Panc1 (cell line): ENCODE results near the gene TBKBP1.

Experiments used
- POLR2AphosphoS5 ChIP-seq: IDR thresholded peaks from 2 replicates; pipeline ENCODE4 v1.6.1; 2012; ENCODE audit warnings: mild to moderate bottlenecking, low read depth, low read length, moderate library complexity
- TCF7L2 ChIP-seq: IDR thresholded peaks from 2 replicates; pipeline ENCODE4 v1.6.1; 2011; ENCODE audit warnings: mild to moderate bottlenecking, low read depth, low read length, inconsistent platforms
- TF ChIP-seq, protein P1 (sequence below): fragments of 450-650 bp; IDR thresholded peaks from 2 replicates; pipeline ENCODE4 v1.5.1; 2017; ENCODE audit warnings: mild to moderate bottlenecking
- TF ChIP-seq, protein P2 (sequence below), 2 experiments: IDR thresholded peaks; 2 replicates each; pipeline ENCODE4 v1.6.1; 2011 to 2012; ENCODE audit warnings: low read depth in 2 of 2, control low read depth in 1 of 2, low read length in 1 of 2, mild to moderate bottlenecking in 1 of 2, moderate library complexity in 1 of 2; ENCODE audit not compliant: insufficient read depth in 1 of 2

DNA sequence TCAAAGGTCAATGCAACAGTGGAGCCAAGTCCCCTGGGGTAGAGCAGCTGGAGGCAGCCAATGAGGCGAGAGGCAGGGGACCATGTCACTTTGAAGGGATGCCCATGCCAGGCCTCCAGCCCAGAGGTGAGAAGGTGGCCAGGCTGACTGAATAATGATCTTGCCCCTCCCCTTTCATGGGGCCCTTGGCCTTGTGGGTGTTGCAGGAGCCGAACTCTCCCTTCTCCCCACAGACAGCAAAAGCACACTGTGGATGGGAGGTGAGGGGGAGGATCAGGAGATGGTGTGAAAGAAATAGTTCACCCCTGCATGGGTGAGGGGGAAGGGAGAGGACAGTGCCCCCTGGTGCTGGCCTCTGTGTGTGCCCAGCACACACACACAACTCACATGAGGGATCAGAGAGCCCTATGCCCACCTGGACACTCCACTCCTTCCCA, 23.3 kb downstream of the TBKBP1 start:
- TF ChIP-seq, protein P1, sequence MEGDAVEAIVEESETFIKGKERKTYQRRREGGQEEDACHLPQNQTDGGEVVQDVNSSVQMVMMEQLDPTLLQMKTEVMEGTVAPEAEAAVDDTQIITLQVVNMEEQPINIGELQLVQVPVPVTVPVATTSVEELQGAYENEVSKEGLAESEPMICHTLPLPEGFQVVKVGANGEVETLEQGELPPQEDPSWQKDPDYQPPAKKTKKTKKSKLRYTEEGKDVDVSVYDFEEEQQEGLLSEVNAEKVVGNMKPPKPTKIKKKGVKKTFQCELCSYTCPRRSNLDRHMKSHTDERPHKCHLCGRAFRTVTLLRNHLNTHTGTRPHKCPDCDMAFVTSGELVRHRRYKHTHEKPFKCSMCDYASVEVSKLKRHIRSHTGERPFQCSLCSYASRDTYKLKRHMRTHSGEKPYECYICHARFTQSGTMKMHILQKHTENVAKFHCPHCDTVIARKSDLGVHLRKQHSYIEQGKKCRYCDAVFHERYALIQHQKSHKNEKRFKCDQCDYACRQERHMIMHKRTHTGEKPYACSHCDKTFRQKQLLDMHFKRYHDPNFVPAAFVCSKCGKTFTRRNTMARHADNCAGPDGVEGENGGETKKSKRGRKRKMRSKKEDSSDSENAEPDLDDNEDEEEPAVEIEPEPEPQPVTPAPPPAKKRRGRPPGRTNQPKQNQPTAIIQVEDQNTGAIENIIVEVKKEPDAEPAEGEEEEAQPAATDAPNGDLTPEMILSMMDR = no peak; the same call in 1 of the 2 replicates
- TF ChIP-seq, protein P2, sequence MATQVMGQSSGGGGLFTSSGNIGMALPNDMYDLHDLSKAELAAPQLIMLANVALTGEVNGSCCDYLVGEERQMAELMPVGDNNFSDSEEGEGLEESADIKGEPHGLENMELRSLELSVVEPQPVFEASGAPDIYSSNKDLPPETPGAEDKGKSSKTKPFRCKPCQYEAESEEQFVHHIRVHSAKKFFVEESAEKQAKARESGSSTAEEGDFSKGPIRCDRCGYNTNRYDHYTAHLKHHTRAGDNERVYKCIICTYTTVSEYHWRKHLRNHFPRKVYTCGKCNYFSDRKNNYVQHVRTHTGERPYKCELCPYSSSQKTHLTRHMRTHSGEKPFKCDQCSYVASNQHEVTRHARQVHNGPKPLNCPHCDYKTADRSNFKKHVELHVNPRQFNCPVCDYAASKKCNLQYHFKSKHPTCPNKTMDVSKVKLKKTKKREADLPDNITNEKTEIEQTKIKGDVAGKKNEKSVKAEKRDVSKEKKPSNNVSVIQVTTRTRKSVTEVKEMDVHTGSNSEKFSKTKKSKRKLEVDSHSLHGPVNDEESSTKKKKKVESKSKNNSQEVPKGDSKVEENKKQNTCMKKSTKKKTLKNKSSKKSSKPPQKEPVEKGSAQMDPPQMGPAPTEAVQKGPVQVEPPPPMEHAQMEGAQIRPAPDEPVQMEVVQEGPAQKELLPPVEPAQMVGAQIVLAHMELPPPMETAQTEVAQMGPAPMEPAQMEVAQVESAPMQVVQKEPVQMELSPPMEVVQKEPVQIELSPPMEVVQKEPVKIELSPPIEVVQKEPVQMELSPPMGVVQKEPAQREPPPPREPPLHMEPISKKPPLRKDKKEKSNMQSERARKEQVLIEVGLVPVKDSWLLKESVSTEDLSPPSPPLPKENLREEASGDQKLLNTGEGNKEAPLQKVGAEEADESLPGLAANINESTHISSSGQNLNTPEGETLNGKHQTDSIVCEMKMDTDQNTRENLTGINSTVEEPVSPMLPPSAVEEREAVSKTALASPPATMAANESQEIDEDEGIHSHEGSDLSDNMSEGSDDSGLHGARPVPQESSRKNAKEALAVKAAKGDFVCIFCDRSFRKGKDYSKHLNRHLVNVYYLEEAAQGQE (IDR thresholded peaks at IDR 0.05; ENCODE audit: insufficient read depth in 1 of 2, low read depth in 2 of 2, low read length in 1 of 2) = no peak
- no peak for TF ChIP-seq POLR2AphosphoS5
- TF ChIP-seq TCF7L2 = no peak
